NCI-H187 (cell line): ENCODE measurements around the gene RASSF6.
"Not testable (repeated sequence)": the region's sequence is repeated elsewhere in the genome, so short reads cannot be mapped to it uniquely, and the experiment has no call there.

Source experiments
- DNase-seq, 2 experiments: peaks; one replicate each; lab custom pipeline; 2025; lab: John Stamatoyannopoulos, UW

RASSF6 gene

DNA sequence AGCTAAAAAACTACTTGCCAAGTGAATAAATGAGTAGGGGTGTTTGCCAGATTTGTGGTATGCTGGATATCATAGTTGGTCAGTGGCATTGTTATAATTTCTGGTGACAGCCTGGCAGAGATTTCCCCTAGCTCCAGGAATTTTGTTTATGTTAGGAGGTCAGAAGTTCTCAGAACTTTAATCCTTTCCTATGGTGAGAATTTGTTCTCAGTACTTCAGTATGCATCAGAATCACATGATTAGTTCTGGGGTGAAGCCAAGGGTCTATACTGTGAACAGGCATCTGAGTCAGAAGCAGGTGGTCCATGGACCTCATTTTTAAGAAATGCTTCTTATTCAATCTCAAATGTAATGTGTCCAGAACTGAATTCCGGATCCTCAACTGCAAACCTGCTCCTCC is 10.5 kb downstream of the RASSF6 start:
- DNase-seq: no peak

DNA sequence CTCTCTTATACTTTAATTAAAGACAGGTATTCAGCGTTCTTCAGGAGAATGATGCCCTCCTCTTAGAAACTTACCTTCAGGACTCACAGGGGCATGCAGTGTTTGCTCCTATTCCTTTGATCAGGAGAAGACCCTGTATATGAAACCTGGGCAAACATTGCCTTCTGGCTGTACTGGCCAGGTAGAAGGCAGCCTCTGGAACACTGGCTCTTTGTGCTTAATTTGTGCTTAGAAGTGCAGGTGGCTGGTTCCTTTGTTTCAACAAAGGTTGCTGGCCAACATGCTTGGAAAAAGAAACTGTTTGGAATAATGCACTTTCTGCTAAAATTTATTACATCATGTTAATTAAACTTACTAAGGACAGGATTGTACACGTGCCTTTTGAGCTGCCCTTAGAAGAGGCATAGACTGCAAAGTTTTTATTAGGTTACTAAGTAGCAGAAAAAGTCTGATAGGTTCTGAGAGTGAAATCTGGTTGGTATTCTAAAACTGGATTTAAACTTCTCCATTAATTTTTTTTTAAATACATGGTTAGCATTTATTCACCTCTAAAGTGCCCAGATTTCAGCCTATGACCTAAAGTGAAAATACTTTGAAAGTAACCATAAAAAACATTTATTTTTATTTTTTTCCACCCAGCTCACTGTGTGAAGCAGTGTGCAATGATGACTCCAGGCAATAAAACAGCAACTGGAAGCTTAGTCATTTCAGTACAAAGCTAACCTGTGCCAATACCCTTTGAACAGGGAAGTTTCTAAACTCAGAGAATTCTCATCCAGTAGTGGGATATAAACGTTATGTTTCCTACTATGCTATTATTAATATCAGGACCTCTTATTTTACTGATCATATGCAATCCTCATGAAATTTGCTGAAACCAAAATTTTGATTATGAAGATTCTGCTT is 11.3 kb downstream of the RASSF6 start:
- DNase-seq: no peak

DNA sequence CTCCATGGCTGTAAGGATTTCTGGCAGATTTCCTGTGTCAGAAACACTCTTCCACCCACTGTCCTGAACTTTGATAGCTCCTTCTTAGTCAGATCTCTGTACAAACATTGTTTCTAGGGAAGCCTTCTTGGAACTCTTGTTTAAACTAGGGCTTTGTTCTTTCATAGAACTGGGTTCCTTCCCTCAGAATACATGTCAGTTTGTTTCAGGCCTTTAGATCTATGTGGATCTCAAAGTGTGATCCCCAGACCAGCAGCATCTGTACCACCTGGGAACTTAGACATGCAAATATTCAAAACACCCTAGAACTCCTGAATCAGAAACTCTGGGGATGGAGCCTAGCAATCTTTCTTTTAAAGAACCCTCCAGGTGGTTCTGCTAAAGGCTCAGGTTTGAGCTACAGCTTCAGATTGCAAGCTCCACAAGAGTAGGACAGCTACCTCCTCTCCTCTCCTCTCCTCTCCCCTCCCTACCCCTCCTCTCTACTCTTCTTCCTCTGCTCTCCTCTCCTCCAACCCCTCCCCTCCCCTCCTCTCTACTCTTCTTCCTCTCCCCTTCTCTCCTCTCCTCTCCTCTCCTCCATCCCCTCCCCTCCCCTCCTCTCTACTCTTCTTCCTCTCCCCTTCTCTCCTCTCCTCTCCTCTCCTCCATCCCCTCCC is 12.7 kb downstream of the RASSF6 start:
- no peak for DNase-seq

DNA sequence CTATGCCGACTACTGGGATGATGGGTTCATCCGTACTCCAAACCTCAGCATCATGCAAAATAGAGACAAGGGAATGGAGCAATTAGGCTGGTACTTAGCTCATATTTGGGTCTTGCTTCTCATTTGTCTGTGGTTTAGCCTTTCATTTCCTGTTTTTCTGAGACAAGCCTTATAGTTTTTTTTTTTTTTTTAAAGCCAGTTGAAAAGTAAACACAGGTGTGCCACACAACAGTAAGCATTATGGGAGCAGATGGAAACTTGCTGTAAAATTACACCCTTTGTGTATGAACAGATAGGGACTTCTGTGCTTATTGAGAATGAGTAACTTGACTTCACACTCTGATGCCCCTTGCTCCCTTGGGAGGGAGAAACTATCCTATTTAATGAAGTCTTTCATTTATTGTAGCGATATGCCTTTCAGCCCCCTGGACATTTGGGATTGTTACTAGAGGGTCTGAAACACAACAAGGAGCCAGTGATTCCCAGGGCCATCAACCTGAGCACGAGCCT is 13.7 kb downstream of the RASSF6 start:
- DNase-seq: peak in 1 of 2 experiments; percentile 73

DNA sequence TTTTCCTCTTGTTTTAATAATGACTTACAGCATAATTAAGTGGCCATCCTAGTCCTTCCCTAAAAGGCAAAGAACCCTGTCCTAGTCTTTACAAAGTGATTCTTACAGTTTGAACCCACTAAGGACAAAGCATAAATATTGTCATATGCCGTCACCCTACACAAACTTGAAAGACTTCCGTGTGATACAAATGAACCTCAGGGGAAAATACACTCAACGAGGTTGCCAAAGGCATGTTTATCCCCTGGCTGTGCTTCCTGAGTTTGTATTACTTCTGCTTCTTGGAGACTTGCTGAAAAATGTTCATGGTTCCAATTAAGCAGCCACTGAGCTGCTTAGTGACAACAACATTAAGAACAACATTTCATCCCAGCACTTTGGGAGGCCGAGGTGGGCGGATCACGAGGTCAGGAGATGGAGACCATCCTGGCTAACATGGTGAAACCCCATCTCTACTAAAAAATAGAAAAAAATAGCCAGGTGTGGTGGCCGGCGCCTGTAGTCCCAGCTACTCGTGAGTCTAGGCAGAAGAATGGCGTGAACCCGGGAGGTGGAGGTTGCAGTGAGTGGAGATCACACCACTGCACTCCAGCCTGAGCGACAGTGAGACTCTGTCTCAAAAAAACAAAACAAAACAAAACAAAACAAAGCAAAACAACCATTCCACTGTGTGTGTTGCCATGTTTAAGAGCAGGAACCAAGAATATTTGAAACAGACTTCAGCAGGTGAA is 16.2 kb downstream of the RASSF6 start:
- DNase-seq: no peak

DNA sequence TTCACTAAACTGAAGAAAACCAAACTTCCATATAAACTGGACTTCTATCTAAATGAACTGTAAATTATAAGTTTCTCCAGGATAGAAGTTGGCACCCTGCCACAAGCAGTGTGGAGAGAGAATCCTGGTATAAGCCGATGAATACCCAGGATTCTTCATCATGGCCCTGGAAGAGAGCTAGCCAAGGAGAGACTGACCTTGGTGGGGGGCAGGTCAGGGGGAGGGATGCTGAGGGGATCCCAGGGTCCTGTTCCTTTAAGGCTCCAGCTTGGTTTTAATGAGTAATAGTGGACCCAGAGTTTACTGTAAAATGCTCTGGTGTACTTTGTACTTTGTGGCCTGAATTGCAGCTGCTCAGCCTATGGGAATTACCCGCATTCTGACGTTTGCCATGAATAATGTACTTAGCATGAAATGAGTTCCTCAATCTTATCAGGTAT is 16.9 kb downstream of the RASSF6 start:
- DNase-seq: no peak

DNA sequence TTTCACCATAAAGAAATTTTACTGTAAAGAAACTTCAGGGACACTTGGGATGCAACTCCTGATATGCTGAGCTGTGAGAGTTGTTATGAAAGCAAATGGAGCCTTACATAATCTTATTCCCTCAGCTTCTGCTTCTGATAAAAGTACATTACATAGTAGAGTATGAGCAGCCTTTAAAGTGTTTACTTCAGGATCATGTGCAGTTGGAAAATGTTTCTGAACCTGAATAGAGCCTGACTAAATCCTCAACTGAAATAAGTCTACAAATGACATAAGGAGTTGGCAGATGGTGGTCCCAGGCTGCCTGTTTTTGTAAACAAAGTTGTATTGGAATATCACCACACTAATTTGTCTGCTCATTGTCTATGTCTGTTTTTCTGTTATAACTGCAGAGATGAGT is 19.3 kb downstream of the RASSF6 start:
- no peak for DNase-seq

DNA sequence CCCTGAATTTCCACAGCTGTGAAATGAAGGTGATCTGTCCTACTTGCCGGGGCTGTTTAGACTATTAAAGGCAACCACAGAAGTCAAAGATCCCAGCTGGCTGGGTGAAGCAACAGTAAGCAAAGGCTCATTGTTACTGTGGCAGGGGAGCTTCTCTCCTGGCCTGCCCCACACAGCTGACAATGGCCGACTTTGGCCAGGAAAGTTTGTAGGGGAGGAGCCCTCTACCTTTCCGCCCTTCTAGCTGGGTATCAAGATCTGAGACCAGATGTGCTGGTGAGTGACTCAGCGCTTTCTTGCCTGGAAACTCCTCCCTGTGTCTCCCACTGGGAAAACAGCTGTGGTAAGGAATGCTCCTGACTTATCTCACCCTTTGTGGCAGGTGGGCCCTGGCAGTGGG is 21.1 kb downstream of the RASSF6 start:
- DNase-seq: no peak

DNA sequence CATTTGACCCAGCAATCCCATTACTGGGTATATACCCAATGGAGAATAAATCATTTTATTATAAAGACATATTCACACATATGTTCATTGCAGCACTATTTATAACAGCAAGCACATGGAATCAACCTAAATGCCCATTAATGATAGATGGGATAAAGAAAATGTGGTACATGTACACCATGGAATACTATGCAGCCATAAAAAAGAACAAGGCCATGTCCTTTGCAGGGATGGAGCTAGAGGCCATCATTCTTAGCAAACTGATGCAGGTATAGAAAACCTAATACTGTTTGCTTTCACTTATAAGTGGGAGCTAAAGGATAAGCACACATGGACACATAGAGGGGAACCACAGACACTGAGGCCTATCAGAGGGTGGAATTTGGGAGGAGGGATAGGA is 22.6 kb downstream of the RASSF6 start:
- no peak for DNase-seq

DNA sequence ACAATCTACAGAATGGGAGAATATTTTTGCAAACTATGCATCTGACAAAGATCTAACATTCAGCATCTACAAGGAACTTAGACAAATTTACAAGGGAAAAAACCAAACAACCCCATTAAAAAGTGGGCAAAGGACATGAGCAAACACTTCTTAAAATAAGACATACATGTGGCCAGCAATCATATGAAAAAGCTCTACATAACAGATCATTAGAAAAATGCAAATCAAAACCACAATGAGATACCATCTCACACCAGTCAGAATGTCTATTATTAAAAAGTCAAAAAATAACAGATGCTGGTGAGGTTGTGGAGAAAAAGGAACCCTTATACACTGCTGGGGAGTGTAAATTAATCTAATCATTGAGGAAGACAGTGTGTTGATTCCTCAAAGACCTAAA is 23.1 kb downstream of the RASSF6 start:
- DNase-seq: not testable (repeated sequence)

DNA sequence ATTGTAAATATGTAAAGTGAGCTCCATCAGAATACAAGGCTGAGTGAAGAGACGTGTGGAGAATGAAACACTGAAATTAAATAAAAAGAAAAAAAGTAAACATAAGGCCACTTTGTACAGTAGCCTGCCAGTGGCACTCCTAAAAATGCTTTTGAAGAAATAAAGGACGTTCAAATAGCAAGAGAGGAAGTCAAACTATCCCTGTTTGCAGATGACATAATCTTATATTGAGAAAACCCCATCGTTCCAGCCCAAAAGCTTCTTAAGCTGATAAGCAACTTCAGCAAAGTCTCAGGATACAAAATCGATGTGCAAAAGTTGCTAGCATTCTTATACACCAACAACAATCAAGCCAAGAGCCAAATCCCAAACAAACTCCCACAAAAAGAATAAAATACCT is 24.2 kb downstream of the RASSF6 start:
- no peak for DNase-seq

DNA sequence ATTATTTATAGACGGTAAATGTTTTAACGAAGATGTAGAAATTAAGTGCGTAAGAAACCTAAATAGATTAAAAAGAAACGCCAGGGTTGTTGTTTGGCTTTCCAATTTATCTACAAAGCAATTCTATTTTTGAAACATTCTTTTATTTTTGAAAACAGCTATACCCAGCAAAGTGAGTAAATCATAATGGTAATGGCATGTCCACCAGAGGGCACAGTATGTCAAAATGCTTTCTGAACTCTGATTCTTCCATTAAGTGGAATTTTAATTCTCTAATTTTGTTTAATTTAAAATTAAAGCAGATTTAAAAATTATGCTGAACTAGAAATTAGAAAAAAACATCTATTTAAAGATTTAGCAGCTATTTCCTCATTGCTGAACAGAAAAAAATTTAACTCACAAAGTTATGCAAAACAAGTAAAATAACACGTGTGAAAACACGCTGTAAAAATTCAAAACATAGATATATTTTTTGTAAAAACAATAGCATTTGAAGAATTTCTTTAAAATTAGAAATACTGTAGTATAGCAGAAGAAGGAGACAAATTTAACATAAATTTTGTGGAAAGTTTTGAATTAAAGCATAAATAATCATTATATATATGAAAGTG is 26.5 kb downstream of the RASSF6 start:
- no peak for DNase-seq

DNA sequence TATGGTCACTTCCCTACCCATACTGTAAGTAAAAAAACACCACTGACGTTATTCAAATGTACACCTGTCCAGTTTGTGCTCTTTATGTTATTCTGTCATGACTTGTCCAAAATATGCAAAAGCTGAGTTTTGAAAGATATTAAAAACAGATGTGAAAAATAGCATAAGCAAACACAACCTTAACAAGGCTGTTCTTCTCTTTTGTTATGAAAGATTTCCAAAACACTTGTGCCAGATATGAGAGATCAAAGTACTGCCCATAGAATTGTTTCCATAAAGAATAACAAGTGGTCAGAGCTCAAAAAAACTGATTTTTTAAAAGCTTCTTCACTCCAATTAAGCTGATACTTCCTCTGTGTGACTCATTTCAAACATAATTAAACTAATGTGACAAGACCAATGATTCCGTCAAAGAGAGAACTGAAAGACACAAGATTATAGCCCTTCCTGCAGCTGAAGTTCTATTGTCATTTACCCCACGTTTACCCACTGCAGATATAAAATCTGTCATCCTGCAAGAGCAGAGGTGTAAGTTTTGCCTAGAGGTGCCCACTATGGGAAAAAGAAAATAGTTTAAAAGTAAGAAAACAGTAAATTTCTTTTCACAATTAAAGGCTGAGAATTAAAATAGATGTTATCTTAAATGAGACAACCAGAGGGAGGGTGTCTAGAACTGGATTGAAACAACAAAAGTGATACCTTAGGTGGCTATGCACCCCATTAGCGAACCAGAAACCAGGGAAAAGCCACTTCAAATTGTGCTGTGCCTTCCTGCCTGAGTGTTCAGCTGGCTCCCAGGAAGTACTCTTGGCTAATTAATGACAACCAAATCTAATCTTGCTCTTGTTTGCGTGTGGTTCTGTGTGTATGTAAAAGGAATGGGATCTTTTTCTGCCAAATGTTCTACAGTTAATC is 30.1 kb downstream of the RASSF6 start:
- DNase-seq: no peak

DNA sequence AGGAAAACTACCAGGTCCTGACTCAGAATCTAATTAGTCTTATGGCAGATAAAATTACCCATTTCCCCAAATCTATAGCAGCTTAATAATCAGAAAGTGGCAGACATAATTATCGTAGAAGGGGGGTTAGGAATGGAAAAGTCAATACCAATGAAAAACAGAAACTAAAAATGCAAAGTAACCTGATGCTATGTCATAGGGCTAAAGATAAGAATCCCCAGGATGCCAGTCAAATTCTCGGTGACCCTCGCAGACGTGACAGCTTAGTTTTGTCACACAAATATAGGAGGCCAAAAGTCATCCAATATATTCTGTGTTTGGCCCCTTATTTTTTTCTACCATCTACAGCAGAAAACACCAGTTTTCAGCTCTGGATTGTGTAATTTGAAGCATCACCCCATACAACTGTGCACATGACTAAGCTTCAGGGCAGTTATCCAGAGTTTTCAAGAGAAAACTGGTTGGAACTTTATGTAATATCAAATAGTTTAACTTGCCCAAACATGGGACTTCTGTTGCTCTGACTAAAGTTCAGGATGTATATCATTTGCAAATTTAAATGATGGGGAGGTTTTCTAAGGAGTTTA is 30.9 kb downstream of the RASSF6 start:
- DNase-seq: no peak

DNA sequence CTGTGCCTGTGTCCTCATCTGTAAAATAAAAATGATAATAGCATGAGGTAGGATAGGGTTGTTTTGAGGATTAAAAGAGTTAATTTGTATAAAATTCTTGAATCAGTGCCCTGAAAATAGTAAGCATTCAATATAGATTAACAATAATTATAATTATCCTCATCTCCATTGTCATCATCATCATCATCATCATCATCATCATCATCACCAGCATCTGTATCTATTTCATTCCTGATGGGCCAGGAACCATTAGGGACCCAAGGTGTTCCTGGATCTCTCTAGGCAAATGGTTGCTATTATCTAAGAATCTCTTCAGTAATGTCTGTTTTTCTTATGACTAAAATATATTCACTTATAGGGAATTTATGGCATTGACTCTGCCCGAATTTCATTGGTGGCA is 31.6 kb downstream of the RASSF6 start:
- DNase-seq: no peak

DNA sequence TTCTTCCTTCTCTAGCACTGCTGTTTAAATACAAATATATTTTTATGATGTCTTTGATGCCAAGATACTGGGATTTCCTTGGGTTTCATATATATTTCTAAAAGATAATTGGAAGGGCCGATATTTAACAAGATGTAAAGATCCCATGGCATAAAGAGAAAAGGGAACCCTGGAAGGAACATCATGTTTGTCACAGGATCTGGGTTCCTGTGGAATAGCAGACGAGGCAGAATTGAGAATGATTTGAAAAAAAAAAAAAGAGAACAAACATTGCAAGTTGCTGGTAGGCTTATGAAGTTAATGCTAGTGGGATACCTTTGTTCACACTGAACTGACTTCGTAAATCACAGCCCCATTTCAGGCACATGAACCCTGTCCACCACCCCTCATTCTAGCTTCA is 33.6 kb downstream of the RASSF6 start:
- no peak for DNase-seq

DNA sequence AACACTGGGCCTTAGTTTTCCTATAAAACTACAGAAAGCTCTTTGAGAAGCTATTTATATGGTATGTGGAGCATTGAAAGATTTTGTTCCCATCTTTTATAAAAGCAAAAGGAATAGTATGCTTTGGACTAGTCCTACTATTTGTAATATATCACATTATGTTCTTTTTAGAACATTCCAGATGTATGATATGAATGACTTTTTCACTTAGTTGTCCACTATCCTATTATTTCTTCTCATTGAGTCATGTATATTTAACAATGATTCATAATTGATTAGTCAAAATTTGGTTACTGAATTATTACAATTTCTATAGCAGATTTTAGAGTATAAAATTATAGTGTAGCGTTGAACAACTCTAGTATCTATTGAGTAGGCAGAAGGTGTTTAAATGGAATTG is 34.2 kb downstream of the RASSF6 start:
- no peak for DNase-seq

DNA sequence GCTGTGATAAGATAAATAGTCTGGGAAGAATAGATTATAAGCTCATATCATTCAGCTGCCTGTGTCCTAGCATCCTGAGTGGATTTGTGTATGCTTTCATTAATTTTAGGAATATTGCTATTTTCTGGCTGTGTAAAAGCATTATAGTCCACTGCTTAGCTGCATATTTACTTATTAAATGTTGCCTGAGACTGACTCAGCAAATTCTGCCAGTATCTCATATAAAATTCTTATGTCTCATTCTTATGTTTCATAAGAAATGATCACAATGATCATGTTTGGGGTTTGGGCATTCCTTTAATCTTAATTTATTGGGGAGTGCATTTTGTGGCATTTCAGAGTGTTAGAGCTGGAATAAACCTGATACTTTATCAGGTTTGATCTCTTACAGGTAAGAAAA is 34.9 kb downstream of the RASSF6 start:
- DNase-seq: no peak

DNA sequence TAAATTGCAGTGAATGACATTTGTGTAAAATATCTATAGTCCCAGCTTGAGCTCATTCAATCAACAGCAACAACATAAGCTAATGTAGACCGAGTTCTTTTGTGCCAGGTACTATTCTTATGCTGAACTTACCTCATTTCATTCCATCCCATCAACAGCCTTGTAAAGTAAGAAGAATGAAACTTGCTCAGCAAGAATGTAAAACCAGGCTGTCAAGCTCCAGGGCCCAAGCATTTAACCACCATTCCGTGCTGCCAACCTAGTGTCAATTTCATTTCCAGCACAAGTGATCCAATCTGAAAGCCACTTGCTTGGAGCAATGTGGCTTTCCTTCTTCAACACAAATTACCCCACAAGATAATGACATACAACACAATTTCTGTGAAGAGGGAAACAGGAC is 36.6 kb downstream of the RASSF6 start:
- no peak for DNase-seq

DNA sequence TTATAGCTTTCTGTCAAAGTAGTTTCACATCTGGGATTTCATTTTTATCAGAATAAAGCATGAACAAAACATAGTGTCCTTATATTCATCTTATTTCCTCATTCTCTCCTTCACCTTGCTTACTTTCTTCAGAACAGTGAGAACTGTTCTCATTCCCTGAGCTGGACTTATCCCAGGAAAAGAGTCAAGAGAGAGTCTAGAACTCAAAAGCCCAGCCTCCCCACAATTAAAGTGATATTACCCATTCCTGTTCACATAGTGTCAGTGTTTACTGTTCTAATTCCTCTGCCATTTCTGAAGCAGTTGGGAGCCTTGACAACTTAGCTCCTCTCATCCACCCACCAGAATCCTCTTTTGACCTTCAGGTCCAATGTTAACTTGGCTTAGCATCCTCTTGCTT is 42.9 kb downstream of the RASSF6 start:
- no peak for DNase-seq

DNA sequence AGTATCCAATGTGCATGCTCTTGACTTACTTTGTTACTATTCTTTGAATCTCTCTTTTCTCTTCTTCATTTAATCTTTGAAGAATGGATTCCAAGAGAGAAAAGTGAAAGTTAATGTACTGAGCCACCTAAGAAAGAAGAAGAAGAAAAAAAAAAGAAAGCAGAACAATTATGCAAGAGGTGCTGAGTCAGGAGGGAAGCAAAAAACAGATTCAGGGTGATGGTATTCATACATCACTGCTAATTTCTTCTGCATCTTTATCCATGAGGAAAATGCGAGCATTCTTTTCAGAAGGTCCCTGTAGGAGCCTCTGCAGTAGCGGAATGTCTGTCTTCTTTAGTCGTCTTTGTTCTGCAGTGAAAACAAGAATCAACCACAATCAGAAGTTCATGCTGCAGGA is 43.9 kb downstream of the RASSF6 start:
- no peak for DNase-seq
